GM12865 (cell line): ENCODE measurements around the gene SIRT6.
"Not testable (repeated sequence)": the region's sequence is repeated elsewhere in the genome, so short reads cannot be mapped to it uniquely, and the experiment has no call there.

ENCODE experiments used
- DNase-seq: peaks from one replicate; pipeline ENCODE4 v3.0.0; 2010; ENCODE audit warnings: low read depth
- H3K4me3 ChIP-seq: 2 replicates; pipeline ENCODE4 v1.5.1; 2011; ENCODE audit warnings: mild to moderate bottlenecking, low read depth, low read length, control low read depth
- CTCF ChIP-seq: IDR thresholded peaks from 2 replicates; pipeline ENCODE4 v1.5.1; 2011; ENCODE audit warnings: low read length, control low read depth, low read depth, inconsistent platforms; ENCODE audit not compliant: insufficient read depth; ENCODE audit errors: missing control alignments

SIRT6 gene

GRCh38 chr19:4152241-4152998 lies 29.9 kb downstream of the SIRT6 start:
- H3K4me3 ChIP-seq = no peak overlapping the region
- TF ChIP-seq CTCF = no peak
- DNase-seq = no peak

- H3K4me3 ChIP-seq = no peak overlapping the region
- no peak for DNase-seq
- no peak for TF ChIP-seq CTCF
These were observed 30.7 kb downstream of the SIRT6 start for GRCh38 chr19:4151623-4152022.

GRCh38 chr19:4149518-4150288 lies 32.7 kb downstream of the SIRT6 start:
- no peak for DNase-seq
- TF ChIP-seq CTCF = no peak
- no peak overlapping the region for H3K4me3 ChIP-seq

- no peak for DNase-seq
- no peak for TF ChIP-seq CTCF
- no peak overlapping the region for H3K4me3 ChIP-seq
These were observed 37.6 kb downstream of the SIRT6 start for GRCh38 chr19:4144666-4145249.

- not testable (repeated sequence) for DNase-seq, H3K4me3 ChIP-seq
These were observed 39.4 kb downstream of the SIRT6 start for GRCh38 chr19:4142916-4143315.

GRCh38 chr19:4140237-4140711 lies 42.1 kb downstream of the SIRT6 start:
- H3K4me3 ChIP-seq = no peak overlapping the region
- peak; percentile 69 for TF ChIP-seq CTCF
- peak; percentile 80 for DNase-seq

- DNase-seq = peak; percentile 77
- TF ChIP-seq CTCF = peak; percentile 90
- H3K4me3 ChIP-seq = no peak overlapping the region
These were observed 42.6 kb downstream of the SIRT6 start for GRCh38 chr19:4139614-4140236.
